RWPE1 (cell line): ENCODE measurements around the gene UHRF2.

Experiments used
- CTCF ChIA-PET: fragments of 350-600 bp; sonication (Branson Sonifier 250); formaldehyde crosslinking; extraction: SDS; loops from one replicate; lab custom pipeline; 2021; lab: Yijun Ruan, JAX
- POLR2A ChIA-PET: fragments of 400-600 bp; formaldehyde crosslinking; extraction: SDS; loops from one replicate; lab custom pipeline; 2020; ENCODE audit warnings: antibody characterized with exemption; ENCODE audit not compliant: low non-redundant PET; lab: Yijun Ruan, JAX
- DNase-seq: peaks from one replicate; pipeline ENCODE4 v3.0.0; 2012; ENCODE audit warnings: low spot score
- H3K27ac ChIP-seq: fragments of 450-650 bp; 2 replicates; pipeline ENCODE4 v1.5.1; 2017
- CTCF ChIP-seq: fragments of 450-650 bp; conservative IDR thresholded peaks from 2 replicates; pipeline ENCODE4 v1.5.1; 2017; ENCODE audit warnings: low read depth, mild to moderate bottlenecking

The UHRF2 gene

GRCh38 chr9:6498982-6499381, 86.0 kb downstream of the UHRF2 start:
- POLR2A ChIA-PET, result no interaction called here

GRCh38 chr9:6501526-6502210, 88.7 kb downstream of the UHRF2 start:
- DNase-seq, result no peak
- CTCF ChIA-PET, result no interaction called here
- no peak for TF ChIP-seq CTCF
- POLR2A ChIA-PET, result no interaction called here
- no peak overlapping the region for H3K27ac ChIP-seq

More at GRCh38 chr9:6498982-6499381, 86.0 kb downstream of the UHRF2 start:
- no peak overlapping the region for H3K27ac ChIP-seq
- CTCF ChIA-PET, result no interaction called here
- no peak for DNase-seq
- TF ChIP-seq CTCF, result no peak

GRCh38 chr9:6502399-6502798, 89.4 kb downstream of the UHRF2 start:
- no peak for TF ChIP-seq CTCF
- CTCF ChIA-PET, result no interaction called here
- no peak for DNase-seq
- POLR2A ChIA-PET, result no interaction called here
- no peak overlapping the region for H3K27ac ChIP-seq

GRCh38 chr9:6506571-6506970, 93.6 kb downstream of the UHRF2 start:
- POLR2A ChIA-PET, result no interaction called here
- no peak for DNase-seq
- no peak overlapping the region for H3K27ac ChIP-seq
- CTCF ChIA-PET, result no interaction called here
- no peak for TF ChIP-seq CTCF

- CTCF ChIA-PET, result interaction anchor here (0.6 kb wide), 1 partner anchor 33 kb away, joined by 4 read pairs; no protein-coding TSS in a partner anchor
- no peak for DNase-seq
- H3K27ac ChIP-seq, result no peak overlapping the region
- POLR2A ChIA-PET, result interaction anchor here (0.6 to 0.7 kb wide), 2 partner anchors 170 to 515 kb away, joined by 3 to 4 read pairs; no protein-coding TSS in a partner anchor
- TF ChIP-seq CTCF, result no peak
Observed at GRCh38 chr9:6512085-6512657, 99.2 kb downstream of the UHRF2 start.

GRCh38 chr9:6522263-6522662, 109.3 kb downstream of the UHRF2 start:
- H3K27ac ChIP-seq, result no peak overlapping the region
- TF ChIP-seq CTCF, result no peak
- POLR2A ChIA-PET, result no interaction called here
- DNase-seq, result no peak
- CTCF ChIA-PET, result no interaction called here
